ENCODE results near the gene ANXA11. TPM values are rescaled to one million over a fixed set of nuclear protein-coding genes. Genes with fewer than 3 reads are reported as not detected.

The ANXA11 gene
- total RNA-seq, 1 experiment from 2014 or later: 241 TPM

- H3K9me3 ChIP-seq (ENCODE audit: control insufficient read depth, insufficient read depth, low read depth, low read length): no peaks in the 10 kb centered on the region
- BruUV-seq (replicated peaks): TSS peak; percentile 32
Observed at GRCh38 chr10:80197972-80198916, 7.1 kb downstream of the ANXA11 start.

GRCh38 chr10:80196950-80197315 lies 8.4 kb downstream of the ANXA11 start:
- no TSS peak for BruUV-seq (replicated peaks)
- TF ChIP-seq CTCF (IDR thresholded peaks at IDR 0.05) (no peak), REST (IDR thresholded peaks at IDR 0.05; ENCODE audit: insufficient read depth in 1 of 2, low read depth in 2 of 2, low read length in 1 of 2) (no peak), SIN3A (IDR thresholded peaks at IDR 0.05; ENCODE audit: borderline replicate concordance, insufficient read depth, low read depth, low read length) (no peak), POLR2AphosphoS5 (IDR thresholded peaks at IDR 0.05; ENCODE audit: low read depth, low read length) (no peak), TCF7L2 (IDR thresholded peaks at IDR 0.05; ENCODE audit: low read depth, low read length) (no peak)
- no peaks in the 10 kb centered on the region for H3K27me3 ChIP-seq (ENCODE audit: control insufficient read depth, insufficient read depth, low read length)
- H3K27ac ChIP-seq (ENCODE audit: low read length): no peak overlapping the region
- ATAC-seq (no peak), DNase-seq (ENCODE audit: low read depth, low spot score) (no peak)
- no peaks in the 10 kb centered on the region for H3K36me3 ChIP-seq (ENCODE audit: control insufficient read depth, insufficient read depth, low read length)
- in situ Hi-C loops (cut with HindIII; ENCODE audit: low pct_unique_long_range_greater_than_20kb, low sequenced_read_pairs): no loop called here
- peaks cover 3% of the 10 kb centered on the region; the same call in 1 of the 2 replicates for H3K9me3 ChIP-seq (ENCODE audit: control insufficient read depth, insufficient read depth, low read depth, low read length)
- peaks cover 43% of the 10 kb centered on the region for H3K4me1 ChIP-seq (ENCODE audit: control insufficient read depth, insufficient read depth, low read length)
- POLR2A ChIA-PET: no interaction called here
- CTCF ChIA-PET: no interaction called here
- no peak overlapping the region for H3K4me3 ChIP-seq (ENCODE audit: low read depth in 2 of 2, low read length in 2 of 2)
- intact Hi-C loops (cut with micrococcal nuclease; ENCODE audit: unreplicated experiment): no loop called here

More at GRCh38 chr10:80197972-80198916, 7.1 kb downstream of the ANXA11 start:
- TF ChIP-seq CTCF (IDR thresholded peaks at IDR 0.05) (no peak), SIN3A (IDR thresholded peaks at IDR 0.05; ENCODE audit: borderline replicate concordance, insufficient read depth, low read depth, low read length) (no peak), TCF7L2 (IDR thresholded peaks at IDR 0.05; ENCODE audit: low read depth, low read length) (no peak), REST (IDR thresholded peaks at IDR 0.05; ENCODE audit: insufficient read depth in 1 of 2, low read depth in 2 of 2, low read length in 1 of 2) (no peak), POLR2AphosphoS5 (IDR thresholded peaks at IDR 0.05; ENCODE audit: low read depth, low read length) (no peak)
- H3K4me1 ChIP-seq (ENCODE audit: control insufficient read depth, insufficient read depth, low read length): peaks cover 56% of the 10 kb centered on the region
- no peaks in the 10 kb centered on the region for H3K36me3 ChIP-seq (ENCODE audit: control insufficient read depth, insufficient read depth, low read length)
- intact Hi-C loops (cut with micrococcal nuclease; ENCODE audit: unreplicated experiment) (no loop called here), in situ Hi-C loops (cut with HindIII; ENCODE audit: low pct_unique_long_range_greater_than_20kb, low sequenced_read_pairs) (no loop called here)
- ATAC-seq: no peak
- ChIA-PET CTCF (no interaction called here), POLR2A (no interaction called here)
- no peaks in the 10 kb centered on the region for H3K27me3 ChIP-seq (ENCODE audit: control insufficient read depth, insufficient read depth, low read length)
- no peak overlapping the region for H3K4me3 ChIP-seq (ENCODE audit: low read depth in 2 of 2, low read length in 2 of 2)
- DNase-seq (ENCODE audit: low read depth, low spot score): no peak
- H3K27ac ChIP-seq (ENCODE audit: low read length): no peak overlapping the region
